ENCODE results near the gene ALDH1L1. TPM values are rescaled to one million over a fixed set of nuclear protein-coding genes. Genes with fewer than 3 reads are reported as not detected.

ALDH1L1 gene
- 4.1 TPM for total RNA-seq

- peak; percentile 94 for ATAC-seq
- intact Hi-C loops (cut with DNase I): no loop called here
- DNase-seq (ENCODE audit: low spot score): peak; percentile 76
These were observed at the start of gene ALDH1L1 for GRCh38 chr3:126180477-126181397. Gene ALDH1L1 (minus strand): TSS chr3:126180586. CDS start chr3:126160979, 19,607 bp downstream.

DNA sequence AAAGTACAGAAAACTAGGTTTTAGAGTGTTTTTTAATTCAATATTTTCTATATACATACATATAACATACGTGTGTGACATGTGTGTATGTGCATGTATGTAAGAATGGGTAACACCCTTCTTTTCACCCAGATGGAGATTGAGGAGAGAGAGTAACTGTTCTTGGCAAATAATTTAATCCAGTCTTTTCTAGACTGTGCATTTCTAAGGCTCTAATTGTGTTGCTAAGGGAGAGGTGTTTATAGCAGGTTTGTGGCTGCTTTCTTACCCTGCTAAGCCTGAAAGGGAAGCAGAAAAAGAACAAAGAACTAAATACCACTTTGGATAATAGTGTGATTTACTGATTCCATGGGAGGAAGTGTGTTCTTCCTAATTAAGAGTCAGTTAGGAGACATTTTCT, 46.0 kb upstream of the ALDH1L1 start:
- no peak for DNase-seq (ENCODE audit: low spot score)
- intact Hi-C loops (cut with DNase I): no loop called here
- ATAC-seq: no peak

GRCh38 chr3:126216416-126216815, 36.0 kb upstream of the ALDH1L1 start:
- no peak for DNase-seq (ENCODE audit: low spot score)
- ATAC-seq: no peak
- intact Hi-C loops (cut with DNase I): no loop called here

- ATAC-seq: peak; percentile 50
- intact Hi-C loops (cut with DNase I): no loop called here
- no peak for DNase-seq (ENCODE audit: low spot score)
These were observed 33.1 kb upstream of the ALDH1L1 start for GRCh38 chr3:126213379-126214028.

DNA sequence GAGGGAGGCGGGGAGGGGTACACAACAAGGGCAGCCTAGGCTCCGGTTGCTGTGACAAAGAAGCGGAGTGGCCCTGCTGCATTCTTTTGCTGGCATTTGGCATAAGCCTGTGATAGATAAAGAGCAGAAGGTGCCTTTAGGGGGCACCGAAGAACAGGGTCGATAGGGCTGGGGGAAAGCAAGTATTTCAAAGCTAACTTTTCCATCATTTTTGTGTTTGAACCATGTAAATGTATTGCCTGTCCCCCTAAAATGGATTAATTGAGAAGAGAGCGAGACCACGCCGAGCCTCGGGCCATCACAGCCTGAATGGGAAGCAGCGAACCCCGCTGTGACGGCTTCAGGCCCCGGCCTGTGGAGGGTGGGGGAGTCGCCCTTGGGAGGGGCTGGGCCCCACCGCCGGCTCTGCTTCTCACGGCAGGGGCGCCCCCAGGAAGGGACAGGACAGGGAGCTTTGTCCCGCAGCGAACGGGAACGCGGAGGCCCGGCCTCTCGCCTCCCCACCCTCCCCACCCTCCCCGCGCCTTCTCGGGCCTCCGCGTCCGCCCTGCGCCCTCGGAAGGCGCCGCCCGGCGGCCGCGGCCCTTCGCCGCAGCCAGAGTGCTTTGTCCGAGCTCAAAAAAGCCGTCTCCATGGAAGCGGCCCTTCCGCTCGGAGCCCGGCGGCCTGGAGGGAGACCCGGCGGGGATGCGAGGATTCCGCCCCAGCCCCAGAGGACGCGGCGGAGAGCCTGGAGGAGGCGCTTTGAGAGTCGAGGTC, 32.4 kb upstream of the ALDH1L1 start:
- ATAC-seq (peak; percentile 82), DNase-seq (ENCODE audit: low spot score) (peak; percentile 65)
- intact Hi-C loops (cut with DNase I): no loop called here

GRCh38 chr3:126212250-126212619, 31.8 kb upstream of the ALDH1L1 start:
- intact Hi-C loops (cut with DNase I): no loop called here
- DNase-seq (ENCODE audit: low spot score): no peak

GRCh38 chr3:126211569-126211968, 31.2 kb upstream of the ALDH1L1 start:
- DNase-seq (ENCODE audit: low spot score) (no peak), ATAC-seq (no peak)
- intact Hi-C loops (cut with DNase I): no loop called here

More at GRCh38 chr3:126212250-126212619, 31.8 kb upstream of the ALDH1L1 start:
- ATAC-seq: no peak

- DNase-seq (ENCODE audit: low spot score) (no peak), ATAC-seq (no peak)
- intact Hi-C loops (cut with DNase I): no loop called here
These were observed 30.2 kb upstream of the ALDH1L1 start for GRCh38 chr3:126210606-126211005.

- no peak for DNase-seq (ENCODE audit: low spot score)
- intact Hi-C loops (cut with DNase I): no loop called here
- no peak for ATAC-seq
These were observed 29.4 kb upstream of the ALDH1L1 start for GRCh38 chr3:126209741-126210140.

GRCh38 chr3:126208606-126209256, 28.3 kb upstream of the ALDH1L1 start:
- peak; percentile 85 for DNase-seq (ENCODE audit: low spot score)
- intact Hi-C loops (cut with DNase I): no loop called here
- peak; percentile 54 for ATAC-seq

GRCh38 chr3:126208182-126208581, 27.8 kb upstream of the ALDH1L1 start:
- ATAC-seq (no peak), DNase-seq (ENCODE audit: low spot score) (no peak)
- intact Hi-C loops (cut with DNase I): no loop called here

GRCh38 chr3:126207166-126207565, 26.8 kb upstream of the ALDH1L1 start:
- intact Hi-C loops (cut with DNase I): no loop called here
- ATAC-seq (no peak), DNase-seq (ENCODE audit: low spot score) (no peak)

- intact Hi-C loops (cut with DNase I): no loop called here
- peak; percentile 65 for ATAC-seq
These were observed 25.6 kb upstream of the ALDH1L1 start for GRCh38 chr3:126205717-126206655.

DNA sequence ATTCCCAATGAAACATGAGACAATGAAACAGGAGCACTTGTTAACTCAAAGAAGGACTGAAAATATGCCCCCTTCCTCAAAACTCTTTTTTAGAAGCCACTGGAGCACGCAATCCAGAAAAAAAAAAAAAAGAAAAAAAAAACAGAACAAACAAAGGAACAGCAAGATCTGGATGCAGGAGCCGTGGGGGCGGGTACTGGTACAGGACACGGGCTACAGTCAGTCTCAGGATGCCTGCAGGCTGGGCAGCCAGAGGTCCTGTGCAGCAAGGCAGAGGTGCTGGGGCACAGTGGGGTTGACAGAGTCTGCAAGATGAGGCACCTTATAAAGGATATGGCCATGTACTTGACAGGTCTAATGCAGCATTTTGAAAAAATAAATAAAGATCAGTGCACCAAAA, 22.3 kb upstream of the ALDH1L1 start:
- intact Hi-C loops (cut with DNase I): no loop called here
- DNase-seq (ENCODE audit: low spot score) (no peak), ATAC-seq (no peak)

More at GRCh38 chr3:126205717-126206655, 25.6 kb upstream of the ALDH1L1 start:
- DNase-seq (ENCODE audit: low spot score): no peak

DNA sequence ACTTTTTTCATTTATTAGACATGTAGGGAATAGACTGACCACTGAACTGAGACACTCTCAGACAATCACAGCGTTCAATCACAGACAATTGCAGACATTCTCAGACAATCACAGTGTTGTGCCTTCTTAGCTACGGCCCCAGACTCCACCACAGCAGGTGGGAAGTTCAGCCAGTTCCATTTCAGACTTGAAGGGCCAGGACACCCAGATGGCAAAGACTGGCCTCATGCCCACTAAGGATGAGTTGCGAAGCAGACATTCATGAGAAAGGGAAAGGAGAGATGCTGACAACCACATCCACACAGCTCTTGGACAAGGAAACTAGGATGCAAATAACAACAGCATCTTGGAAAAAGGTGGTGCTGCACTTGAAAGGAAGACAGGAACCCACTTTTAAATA, 21.9 kb upstream of the ALDH1L1 start:
- ATAC-seq (no peak), DNase-seq (ENCODE audit: low spot score) (no peak)
- intact Hi-C loops (cut with DNase I): no loop called here

DNA sequence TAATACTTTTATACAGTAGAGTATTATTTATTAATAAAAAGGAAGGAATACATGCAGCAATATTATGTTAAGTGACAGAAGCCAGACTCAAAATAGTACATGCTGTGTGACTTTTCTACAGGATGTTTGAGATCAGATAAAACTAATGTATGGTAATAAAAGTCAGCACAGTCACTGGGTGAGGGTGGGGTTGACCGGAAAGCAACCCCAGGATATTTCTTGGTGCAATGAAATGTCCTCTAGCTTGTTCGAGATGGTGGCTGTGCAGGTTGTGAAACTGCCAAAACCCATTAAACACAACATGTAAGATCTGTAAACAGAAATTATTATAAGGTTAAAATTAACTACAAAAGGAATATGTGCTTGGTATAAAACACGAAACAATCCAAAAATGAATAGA, 20.8 kb upstream of the ALDH1L1 start:
- ATAC-seq (no peak), DNase-seq (ENCODE audit: low spot score) (no peak)
- intact Hi-C loops (cut with DNase I): no loop called here

- ATAC-seq (no peak), DNase-seq (ENCODE audit: low spot score) (no peak)
- intact Hi-C loops (cut with DNase I): no loop called here
These were observed 20.1 kb upstream of the ALDH1L1 start for GRCh38 chr3:126200534-126200933.

GRCh38 chr3:126199256-126199655, 18.9 kb upstream of the ALDH1L1 start:
- intact Hi-C loops (cut with DNase I): no loop called here
- ATAC-seq (no peak), DNase-seq (ENCODE audit: low spot score) (no peak)
